Kidney capillary endothelial cell (primary cell): Measurements from ENCODE around the gene XCL2.
"Not testable (repeated sequence)": the region's sequence is repeated elsewhere in the genome, so short reads cannot be mapped to it uniquely, and the experiment has no call there.

Experiments used
- DNase-seq: peaks from one replicate; pipeline ENCODE4 v3.0.0-alpha.2; 2018; ENCODE audit warnings: low spot score

Gene XCL2

GRCh38 chr1:168543840-168544498 is at the start of gene XCL2:
Gene XCL2 (minus strand): TSS chr1:168543997. CDS start chr1:168543964, 33 bp downstream.
- DNase-seq, result not testable (repeated sequence)

- no peak for DNase-seq
Measured at GRCh38 chr1:168591641-168592250, 47.9 kb upstream of the XCL2 start.

- no peak for DNase-seq
Measured at GRCh38 chr1:168591066-168591465, 47.3 kb upstream of the XCL2 start.

- DNase-seq, result no peak
Measured at GRCh38 chr1:168589167-168589566, 45.4 kb upstream of the XCL2 start.

- no peak for DNase-seq
Measured at GRCh38 chr1:168585937-168586336, 42.1 kb upstream of the XCL2 start.

GRCh38 chr1:168585191-168585590 is 41.4 kb upstream of the XCL2 start:
- DNase-seq, result no peak

- DNase-seq, result no peak
Measured at GRCh38 chr1:168583571-168583970, 39.8 kb upstream of the XCL2 start.

GRCh38 chr1:168582688-168583336 is 39.0 kb upstream of the XCL2 start:
- DNase-seq, result no peak

- DNase-seq, result no peak
Measured at GRCh38 chr1:168581817-168582572, 38.2 kb upstream of the XCL2 start.

- not testable (repeated sequence) for DNase-seq
Measured at GRCh38 chr1:168580991-168581390, 37.2 kb upstream of the XCL2 start.

GRCh38 chr1:168580290-168580689 is 36.5 kb upstream of the XCL2 start:
- not testable (repeated sequence) for DNase-seq

GRCh38 chr1:168578531-168579185 is 34.9 kb upstream of the XCL2 start:
- not testable (repeated sequence) for DNase-seq

GRCh38 chr1:168576245-168576688 is 32.5 kb upstream of the XCL2 start, which contains the start of gene XCL1:
Gene XCL1 (plus strand): TSS chr1:168576605. CDS start chr1:168576638, 33 bp downstream.
- not testable (repeated sequence) for DNase-seq

- peak; percentile 1 for DNase-seq
Measured at GRCh38 chr1:168574234-168574633, 30.4 kb upstream of the XCL2 start.

GRCh38 chr1:168572633-168573032 is 28.8 kb upstream of the XCL2 start:
- DNase-seq, result no peak

- no peak for DNase-seq
Measured at GRCh38 chr1:168570652-168571051, 26.9 kb upstream of the XCL2 start.

GRCh38 chr1:168568346-168568745 is 24.5 kb upstream of the XCL2 start:
- DNase-seq, result no peak

- DNase-seq, result no peak
Measured at GRCh38 chr1:168567568-168567967, 23.8 kb upstream of the XCL2 start.

GRCh38 chr1:168567007-168567406 is 23.2 kb upstream of the XCL2 start:
- DNase-seq, result no peak

- no peak for DNase-seq
Measured at GRCh38 chr1:168565825-168566224, 22.0 kb upstream of the XCL2 start.

GRCh38 chr1:168561989-168562388 is 18.2 kb upstream of the XCL2 start:
- no peak for DNase-seq

- DNase-seq, result no peak
Measured at GRCh38 chr1:168560370-168560769, 16.6 kb upstream of the XCL2 start.
